ELR (cell line): Measurements from ENCODE around the gene HAPLN3.

Experiments used
- DNase-seq: peaks from one replicate; pipeline ENCODE4 v3.0.0-alpha.2; 2015; ENCODE audit warnings: low read depth

Gene HAPLN3

DNA sequence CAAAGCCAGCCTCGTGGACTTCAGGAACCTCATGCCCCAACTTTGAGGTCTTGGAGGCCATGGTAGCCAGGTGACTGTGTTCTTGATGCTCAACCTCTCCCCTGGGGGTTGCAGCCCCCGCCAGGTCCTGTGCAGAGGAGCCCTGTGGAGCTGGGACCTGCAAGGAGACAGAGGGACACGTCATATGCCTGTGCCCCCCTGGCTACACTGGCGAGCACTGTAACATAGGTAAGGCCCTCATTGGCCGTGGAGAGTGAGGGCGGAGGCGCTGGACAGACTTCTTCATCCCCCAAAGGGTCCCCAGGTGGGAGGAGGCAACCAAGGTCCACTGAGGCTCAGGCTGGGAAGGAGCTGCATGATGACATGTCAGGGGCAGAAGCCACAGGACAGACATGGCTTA, 35.1 kb downstream of the HAPLN3 start:
- DNase-seq: no peak

DNA sequence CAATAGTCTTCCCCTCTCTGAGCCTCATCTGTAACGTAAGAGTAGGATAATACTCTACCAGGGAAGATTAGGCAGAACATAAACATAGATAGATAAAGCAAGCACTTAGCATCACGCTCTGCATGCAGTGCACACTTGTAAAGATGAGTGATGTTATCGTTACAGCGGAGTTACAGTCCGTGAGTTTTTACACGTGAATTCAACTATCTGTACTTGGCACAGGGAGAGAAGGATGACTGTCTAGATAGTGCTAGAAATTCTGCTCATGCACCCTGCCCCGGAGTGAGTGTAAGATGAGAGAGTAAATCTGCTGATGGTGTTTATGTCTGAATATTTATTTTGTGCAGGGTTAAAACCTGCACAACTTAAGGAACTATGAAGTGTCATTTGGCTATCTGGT, 35.8 kb downstream of the HAPLN3 start:
- DNase-seq: no peak

DNA sequence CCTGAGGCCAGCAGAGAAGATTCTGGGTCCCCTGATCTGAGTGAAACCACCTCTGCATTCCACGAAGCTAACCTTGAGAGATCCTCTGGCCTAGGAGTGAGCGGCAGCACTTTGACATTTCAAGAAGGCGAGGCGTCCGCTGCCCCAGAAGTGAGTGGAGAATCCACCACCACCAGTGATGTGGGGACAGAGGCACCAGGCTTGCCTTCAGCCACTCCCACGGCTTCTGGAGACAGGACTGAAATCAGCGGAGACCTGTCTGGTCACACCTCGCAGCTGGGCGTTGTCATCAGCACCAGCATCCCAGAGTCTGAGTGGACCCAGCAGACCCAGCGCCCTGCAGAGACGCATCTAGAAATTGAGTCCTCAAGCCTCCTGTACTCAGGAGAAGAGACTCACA, 36.4 kb downstream of the HAPLN3 start:
- no peak for DNase-seq

DNA sequence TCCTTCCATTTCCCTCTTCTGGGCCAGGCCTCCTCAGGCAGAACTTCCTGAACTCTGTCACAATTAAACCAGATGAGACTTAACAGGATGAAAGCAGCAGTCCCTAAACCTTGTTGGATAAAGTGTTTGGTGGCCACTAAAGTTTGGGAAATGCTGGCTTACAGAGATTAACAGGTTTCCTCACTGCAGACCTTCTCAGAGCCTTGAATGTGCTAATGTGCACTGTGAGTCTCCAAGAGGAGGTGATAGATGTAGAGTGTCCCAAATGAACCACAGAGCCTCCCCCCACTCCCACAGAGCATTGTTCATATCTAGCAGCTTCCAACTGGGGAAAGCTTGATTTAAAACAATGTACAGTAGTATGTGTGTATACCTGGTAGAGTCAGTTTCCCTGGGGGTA, 42.9 kb downstream of the HAPLN3 start:
- DNase-seq: no peak

DNA sequence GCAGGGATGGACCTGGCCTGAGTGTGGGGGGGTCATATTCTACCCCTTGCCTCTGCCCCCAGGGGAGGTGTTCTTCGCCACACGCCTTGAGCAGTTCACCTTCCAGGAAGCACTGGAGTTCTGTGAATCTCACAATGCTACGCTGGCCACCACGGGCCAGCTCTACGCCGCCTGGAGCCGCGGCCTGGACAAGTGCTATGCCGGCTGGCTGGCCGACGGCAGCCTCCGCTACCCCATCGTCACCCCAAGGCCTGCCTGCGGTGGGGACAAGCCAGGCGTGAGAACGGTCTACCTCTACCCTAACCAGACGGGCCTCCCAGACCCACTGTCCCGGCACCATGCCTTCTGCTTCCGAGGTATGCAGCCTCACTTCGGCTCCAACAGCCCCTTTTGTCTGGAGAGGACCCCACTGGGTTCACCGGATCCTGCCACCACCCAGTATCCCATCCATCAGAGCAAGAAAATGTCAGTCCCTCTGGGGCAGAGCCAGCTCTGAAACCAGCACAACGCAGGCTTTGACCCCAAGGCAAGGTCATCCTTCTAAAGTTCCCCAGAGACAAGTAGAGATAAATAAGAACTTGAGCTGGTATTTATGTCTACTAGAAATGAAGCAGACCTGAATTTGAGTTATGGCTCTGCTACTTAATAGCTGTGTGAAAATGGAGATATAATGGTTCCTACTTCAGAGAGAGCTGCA, 45.8 kb downstream of the HAPLN3 start:
- DNase-seq: no peak

DNA sequence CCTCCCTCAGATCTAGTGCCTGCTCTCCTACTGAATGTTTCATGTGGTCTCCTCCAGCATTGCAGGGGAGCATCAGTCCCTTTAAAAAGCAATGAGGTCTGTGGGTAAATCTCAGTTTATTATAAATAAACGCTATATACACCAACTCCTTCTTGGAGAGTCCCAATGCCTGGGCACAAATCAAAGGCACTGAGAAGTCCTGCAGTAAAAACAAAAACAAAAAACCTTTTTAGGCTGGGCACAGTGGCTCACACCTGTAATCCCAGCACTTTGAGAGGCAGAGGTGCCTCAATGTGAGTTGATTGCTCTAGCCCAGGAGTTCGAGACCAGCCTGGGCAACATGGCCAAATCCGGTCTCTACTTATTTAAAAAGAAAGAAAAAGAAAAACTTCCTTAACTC, 47.1 kb downstream of the HAPLN3 start:
- no peak for DNase-seq

DNA sequence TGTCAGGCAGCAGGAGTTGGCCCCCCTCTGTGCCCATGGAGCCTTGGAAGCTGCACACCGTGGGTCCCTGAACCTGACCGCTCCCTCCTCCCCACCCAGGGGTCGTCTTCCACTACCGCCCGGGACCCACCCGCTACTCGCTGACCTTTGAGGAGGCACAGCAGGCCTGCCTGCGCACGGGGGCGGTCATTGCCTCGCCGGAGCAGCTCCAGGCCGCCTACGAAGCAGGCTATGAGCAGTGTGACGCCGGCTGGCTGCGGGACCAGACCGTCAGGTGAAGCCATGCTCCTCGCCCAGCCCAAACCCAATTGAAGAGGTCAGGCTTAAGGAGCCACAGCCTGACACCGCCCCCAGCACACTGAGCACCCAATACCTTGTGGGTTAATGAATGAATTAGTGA, 48.2 kb downstream of the HAPLN3 start:
- DNase-seq: no peak

DNA sequence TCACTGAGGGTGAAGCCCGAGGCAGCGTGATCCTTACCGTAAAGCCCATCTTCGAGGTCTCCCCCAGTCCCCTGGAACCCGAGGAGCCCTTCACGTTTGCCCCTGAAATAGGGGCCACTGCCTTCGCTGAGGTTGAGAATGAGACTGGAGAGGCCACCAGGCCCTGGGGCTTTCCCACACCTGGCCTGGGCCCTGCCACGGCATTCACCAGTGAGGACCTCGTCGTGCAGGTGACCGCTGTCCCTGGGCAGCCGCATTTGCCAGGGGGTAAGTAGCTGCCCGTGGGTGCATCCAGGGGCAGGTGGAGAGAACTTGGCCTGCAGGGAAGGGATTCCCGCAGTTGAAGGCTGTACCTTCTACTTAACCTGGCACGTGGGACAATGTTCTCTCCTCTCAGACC, 49.7 kb downstream of the HAPLN3 start:
- DNase-seq: no peak

DNA sequence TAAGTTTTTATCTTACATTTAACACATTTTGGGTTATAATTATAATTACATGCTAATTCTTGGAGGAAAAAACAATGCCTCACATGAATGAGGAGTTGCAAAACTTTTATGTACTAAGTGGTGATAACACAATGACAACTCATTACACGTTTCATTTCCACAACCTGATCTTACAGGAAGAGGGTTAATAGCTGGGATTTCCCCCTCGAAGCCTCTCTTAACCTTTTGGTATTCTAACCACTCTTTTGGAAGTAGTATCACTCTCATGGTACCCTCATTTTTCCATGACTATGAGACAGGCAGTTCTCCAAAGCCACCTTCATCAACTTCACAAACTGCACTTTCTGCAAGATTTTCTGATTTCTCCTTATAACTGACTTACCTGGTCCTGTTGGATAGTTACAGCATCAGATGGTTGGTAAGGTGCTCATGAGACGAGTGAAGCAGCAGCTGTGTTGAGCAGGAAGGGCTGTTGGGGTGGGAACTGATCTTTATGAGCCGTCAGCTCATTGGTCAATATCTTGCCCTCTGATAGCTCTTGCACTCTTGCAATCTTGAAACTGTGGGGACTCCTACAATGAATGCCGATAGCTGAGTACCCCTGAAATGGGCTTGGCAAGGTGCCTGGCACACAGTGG, 50.5 kb downstream of the HAPLN3 start:
- no peak for DNase-seq

DNA sequence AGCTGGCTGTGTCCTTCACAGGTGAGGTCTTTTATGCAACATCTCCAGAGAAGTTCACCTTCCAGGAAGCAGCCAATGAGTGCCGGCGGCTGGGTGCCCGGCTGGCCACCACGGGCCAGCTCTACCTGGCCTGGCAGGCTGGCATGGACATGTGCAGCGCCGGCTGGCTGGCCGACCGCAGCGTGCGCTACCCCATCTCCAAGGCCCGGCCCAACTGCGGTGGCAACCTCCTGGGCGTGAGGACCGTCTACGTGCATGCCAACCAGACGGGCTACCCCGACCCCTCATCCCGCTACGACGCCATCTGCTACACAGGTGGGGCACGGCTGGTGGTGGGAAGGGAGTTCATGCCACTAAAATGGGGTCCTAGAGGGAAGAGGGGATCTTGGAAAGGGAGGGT, 52.0 kb downstream of the HAPLN3 start:
- no peak for DNase-seq

DNA sequence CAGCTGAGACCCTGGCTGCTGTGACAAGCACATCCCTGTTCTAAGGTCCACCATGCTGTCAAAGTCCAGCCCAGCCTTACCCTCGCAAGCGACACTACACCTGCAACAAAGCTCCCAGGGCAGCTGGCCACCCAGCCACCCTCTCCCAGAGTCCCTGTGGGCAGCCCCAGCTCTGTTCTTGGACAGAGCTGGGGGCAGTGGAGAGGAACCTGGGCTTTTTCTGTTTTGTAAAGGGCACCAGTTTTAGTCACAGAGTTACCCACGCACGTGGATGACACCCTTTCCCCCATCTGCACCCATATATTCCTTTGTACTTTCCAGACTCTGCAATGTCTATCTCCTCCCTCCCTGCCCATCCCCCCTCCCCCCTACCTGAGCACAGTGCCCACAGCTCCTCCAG, 53.2 kb downstream of the HAPLN3 start:
- no peak for DNase-seq

DNA sequence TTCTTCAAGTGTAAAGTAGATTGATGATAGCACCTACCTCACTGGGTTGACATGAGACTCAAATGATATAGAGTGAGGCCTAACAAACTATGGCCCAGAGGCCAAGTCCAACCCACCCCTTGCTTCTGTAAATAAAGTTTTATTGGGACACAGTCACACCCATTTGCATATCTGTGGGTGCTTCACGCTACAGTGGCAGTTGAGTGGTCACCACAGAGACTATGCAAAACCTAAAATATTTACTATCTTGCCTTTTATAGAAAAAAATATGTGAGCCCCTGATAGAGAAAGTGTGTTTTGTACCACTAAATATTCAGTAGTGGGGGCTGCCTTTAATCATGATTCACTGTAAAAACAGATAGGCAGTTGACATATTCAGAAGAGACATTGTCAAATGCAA, 54.1 kb downstream of the HAPLN3 start:
- DNase-seq: no peak

DNA sequence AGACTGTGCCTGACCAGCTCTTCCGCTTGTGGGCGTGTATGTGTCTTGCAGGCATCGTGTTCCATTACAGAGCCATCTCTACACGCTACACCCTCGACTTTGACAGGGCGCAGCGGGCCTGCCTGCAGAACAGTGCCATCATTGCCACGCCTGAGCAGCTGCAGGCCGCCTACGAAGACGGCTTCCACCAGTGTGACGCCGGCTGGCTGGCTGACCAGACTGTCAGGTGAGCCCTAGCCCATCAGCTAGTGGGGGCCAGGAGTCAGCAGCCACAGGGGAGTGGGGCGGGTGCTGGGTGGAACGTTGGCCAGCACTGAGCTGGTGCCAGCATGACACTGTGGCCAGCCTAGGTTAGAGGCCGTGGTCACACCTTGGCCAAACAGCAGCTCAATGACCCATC, 55.4 kb downstream of the HAPLN3 start:
- DNase-seq: no peak

DNA sequence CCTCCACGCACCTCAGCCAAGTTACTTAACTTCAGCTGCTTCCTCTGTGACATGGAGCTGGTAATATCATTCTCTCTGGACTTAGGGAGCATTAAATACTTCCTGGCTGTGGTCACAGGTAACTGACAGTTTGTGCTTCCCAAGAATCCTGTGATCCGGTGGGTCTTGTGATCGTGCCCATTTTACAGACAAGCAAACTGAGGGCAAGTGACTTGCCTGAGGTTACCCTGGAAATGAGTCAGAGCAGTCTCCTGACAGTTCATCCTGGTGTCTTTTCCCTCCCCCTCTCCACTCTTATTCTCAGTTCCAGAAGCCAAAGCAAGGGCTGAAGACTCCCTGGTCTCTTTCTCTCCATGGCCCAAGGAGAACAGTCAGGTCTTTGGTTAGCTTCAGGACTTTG, 56.2 kb downstream of the HAPLN3 start:
- no peak for DNase-seq

DNA sequence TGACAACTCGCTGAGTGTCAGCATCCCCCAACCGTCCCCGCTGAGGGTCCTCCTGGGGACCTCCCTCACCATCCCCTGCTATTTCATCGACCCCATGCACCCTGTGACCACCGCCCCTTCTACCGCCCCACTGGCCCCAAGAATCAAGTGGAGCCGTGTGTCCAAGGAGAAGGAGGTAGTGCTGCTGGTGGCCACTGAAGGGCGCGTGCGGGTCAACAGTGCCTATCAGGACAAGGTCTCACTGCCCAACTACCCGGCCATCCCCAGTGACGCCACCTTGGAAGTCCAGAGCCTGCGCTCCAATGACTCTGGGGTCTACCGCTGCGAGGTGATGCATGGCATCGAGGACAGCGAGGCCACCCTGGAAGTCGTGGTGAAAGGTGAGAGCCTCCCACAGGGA, 56.7 kb downstream of the HAPLN3 start:
- no peak for DNase-seq

DNA sequence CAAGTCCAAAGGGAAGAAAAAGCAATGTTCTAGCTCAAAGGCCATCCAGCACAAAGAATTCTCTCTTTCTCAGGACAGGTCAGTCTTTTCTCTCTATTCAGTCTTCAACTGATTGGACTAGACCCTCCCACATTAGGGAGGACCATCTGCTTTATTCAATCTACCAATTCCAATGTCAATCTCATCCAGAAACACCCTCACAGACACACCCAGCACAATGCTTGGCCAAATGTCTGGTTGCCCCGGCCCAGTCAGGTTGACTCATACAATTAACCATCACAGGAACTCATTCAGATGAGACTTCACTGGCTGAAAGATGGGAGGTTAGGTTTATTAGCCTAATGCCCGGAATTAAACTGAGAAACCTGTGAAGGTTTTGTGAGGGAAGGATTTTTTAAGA, 59.7 kb downstream of the HAPLN3 start:
- peak; percentile 39 for DNase-seq

DNA sequence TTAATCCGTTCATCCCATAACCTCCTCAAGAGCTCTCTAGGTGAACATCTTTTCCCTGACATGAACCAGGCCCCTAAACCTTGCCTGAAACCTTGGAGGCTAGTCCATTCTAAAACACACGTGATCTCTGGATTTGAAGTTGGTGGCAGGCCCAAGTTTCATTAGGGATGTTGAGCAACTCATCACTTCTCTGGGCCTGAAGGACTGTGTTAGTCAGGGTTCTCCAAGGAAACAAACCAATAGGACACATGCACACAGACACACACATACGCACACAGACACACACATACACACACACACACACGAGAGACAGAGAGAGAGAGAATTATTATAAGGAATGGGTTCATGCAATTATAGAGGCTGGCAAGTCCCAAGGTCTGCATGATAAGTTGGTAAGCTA, 60.2 kb downstream of the HAPLN3 start:
- no peak for DNase-seq

DNA sequence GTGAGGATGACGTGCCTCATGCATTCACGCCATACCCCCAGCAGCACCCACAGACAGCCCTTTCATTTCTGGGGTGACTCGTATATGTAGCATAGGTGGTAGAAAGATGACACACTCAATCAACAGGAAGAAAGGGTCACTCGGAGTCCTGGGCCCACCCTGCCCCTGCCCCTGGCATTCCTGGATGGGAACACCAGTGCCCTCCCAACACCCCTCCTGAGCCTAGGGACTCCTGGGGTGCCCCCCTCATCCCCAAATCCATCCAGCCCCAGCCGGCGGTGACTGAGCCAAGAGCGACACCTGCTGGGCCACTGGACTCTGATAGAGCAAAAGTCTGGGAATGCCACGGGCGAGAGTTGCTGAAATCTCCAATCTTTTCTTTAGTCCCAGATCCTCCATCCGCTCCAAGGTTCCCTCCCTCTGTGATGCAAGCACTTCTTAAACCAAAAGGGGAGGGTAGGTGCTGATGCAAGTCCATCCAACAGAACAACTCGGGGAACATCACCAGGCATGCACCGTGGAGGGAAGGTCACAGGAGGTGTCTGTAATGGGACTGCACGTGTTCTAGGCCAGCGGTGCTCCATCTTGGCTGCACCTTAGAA, 61.0 kb downstream of the HAPLN3 start:
- peak; percentile 52 for DNase-seq

DNA sequence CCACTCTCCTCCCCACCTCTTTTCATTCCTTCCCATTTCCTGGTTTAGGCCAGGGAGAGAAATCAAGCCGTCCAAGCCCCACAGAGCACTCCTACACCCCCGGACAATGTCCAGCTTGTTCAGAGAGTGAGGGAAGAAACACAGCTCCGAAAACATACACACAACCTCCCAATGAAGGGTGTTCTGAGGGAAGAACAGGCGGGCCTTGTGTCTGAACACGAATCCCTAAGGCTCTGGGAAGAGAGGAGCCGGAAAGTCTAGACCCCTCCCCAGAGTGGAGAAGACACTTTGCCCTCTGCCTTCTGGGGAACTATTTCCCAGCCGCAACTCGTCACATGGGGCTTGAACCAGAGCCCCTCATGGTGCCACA, 61.6 kb downstream of the HAPLN3 start:
- no peak for DNase-seq

DNA sequence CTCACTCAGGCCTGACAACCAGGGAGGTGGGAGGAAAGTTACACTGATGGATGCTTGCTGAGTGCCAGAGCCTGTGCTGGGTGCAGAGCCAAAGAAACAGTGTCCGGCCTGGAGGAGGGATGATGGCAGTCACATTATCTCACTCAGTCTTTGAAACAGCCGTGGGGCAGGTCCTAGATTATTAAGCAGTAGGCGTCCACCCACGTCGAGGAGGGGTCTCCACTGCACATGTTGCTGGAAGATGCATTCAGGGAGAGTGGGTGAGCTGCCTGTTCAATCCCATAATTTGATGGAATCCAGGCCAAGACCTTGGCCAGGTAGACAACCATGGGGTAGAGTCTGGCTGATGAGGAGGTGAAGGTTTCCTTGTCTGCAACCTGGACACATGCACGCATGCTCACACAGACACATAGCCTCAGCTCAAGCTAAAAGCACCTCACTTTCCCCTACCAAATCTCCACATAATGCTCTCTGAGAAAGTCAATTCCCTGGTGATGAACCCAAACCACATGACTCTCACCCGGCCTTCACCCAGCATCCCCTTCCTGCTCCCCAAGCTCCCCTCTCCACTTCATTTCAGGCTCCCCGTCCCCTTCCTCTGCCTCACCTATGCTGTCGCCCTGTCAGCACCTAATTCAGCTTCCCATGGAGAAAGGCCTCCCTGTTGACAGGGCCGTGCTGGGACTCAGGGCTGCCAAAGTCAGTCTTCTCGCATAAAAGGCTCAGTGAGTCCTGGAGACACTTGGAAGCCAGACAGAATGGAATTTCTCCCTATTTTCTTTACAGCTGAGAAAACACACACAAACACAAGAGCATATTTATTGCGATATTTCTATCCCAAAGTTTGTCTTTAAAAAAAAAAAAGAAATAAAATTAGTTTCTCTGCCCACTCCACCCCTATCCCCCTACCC, 62.3 kb downstream of the HAPLN3 start:
- DNase-seq: no peak

DNA sequence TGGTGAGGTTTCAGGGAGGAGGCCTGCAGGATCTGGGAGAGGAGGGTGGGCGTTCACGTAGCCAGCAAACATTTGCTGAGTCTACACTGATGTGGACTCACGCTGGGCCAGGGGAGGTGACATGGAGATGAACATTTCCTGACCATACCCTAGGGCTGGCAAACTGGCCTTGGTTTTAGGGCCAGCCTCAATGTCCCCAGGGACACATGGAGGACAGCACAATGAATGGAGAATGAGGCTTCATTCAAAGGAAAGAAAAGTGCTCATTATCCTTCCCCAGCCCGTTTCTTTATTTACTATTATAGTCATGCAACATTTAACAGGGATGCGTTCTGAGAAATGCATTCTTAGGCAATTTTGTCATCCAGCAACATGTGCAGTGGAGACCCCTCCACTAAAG, 65.3 kb downstream of the HAPLN3 start:
- no peak for DNase-seq

DNA sequence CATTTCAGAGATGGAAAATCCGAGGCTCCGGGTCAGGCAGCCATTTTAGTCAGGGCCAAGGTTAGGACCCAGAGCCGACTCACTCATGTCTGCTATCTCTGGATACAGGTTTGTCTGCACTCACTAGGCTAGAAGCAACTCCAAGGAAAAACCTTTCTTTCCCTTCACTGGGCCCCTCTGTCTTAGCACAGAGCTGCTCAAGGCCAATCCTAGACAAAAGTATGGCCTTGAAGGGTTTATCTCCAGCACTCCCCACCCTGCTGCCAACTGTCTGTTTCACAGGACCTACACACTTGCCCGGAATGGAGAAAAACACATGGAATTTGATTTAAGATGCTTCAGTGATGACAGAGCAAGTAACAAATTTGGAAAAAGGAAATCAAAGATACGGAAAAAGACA, 66.6 kb downstream of the HAPLN3 start:
- no peak for DNase-seq
